ENCODE results near the gene DOCK3.
"Not testable (repeated sequence)": the region's sequence is repeated elsewhere in the genome, so short reads cannot be mapped to it uniquely, and the experiment has no call there.

Gene DOCK3

GRCh38 chr3:51378065-51378464, 703.3 kb downstream of the DOCK3 start:
- DNase-seq, result no peak

- no peak for DNase-seq
Measured at GRCh38 chr3:51378726-51379125, 704.0 kb downstream of the DOCK3 start.

- no peak for DNase-seq
Measured at GRCh38 chr3:51379301-51379700, 704.6 kb downstream of the DOCK3 start.

- no peak for DNase-seq
Measured at GRCh38 chr3:51379746-51380455, 705.2 kb downstream of the DOCK3 start.

- DNase-seq, result no peak
Measured at GRCh38 chr3:51380601-51381332, 706.0 kb downstream of the DOCK3 start.

- no peak for DNase-seq
Measured at GRCh38 chr3:51381333-51381705, 706.6 kb downstream of the DOCK3 start.

GRCh38 chr3:51382076-51382745, 707.5 kb downstream of the DOCK3 start:
- DNase-seq, result no peak

- DNase-seq, result no peak
Measured at GRCh38 chr3:51382947-51383578, 708.3 kb downstream of the DOCK3 start.

- DNase-seq, result no peak
Measured at GRCh38 chr3:51384055-51384725, 709.5 kb downstream of the DOCK3 start.

GRCh38 chr3:51384726-51385473, 710.2 kb downstream of the DOCK3 start, which contains the start of gene MANF:
TSS of gene MANF (plus strand) at chr3:51385291. CDS start at chr3:51385343, 52 bp downstream.
- peak; percentile 96 for DNase-seq

GRCh38 chr3:51385621-51386091, 710.9 kb downstream of the DOCK3 start:
- DNase-seq, result no peak

GRCh38 chr3:51386159-51386851, 711.6 kb downstream of the DOCK3 start:
- DNase-seq, result no peak

- no peak for DNase-seq
Measured at GRCh38 chr3:51386852-51387229, 712.1 kb downstream of the DOCK3 start.

GRCh38 chr3:51387281-51387680, 712.6 kb downstream of the DOCK3 start:
- DNase-seq, result not testable (repeated sequence)

- no peak for DNase-seq
Measured at GRCh38 chr3:51388286-51389029, 713.7 kb downstream of the DOCK3 start.

GRCh38 chr3:51389423-51390183, 714.9 kb downstream of the DOCK3 start:
- no peak for DNase-seq

GRCh38 chr3:51390246-51391074, 715.7 kb downstream of the DOCK3 start:
- no peak for DNase-seq

- DNase-seq, result peak; percentile 97
Measured at GRCh38 chr3:51391075-51391565, 716.4 kb downstream of the DOCK3 start, which contains the start of gene RBM15B. TSS of gene RBM15B (plus strand) at chr3:51391285. CDS start at chr3:51391400, 115 bp downstream.

Measured in activated CD4-positive, alpha-beta T cell treated with anti-CD3 and anti-CD28 coated beads for 1 hour (primary cell).